ELR (cell line): ENCODE measurements around the gene CABP7.

ENCODE experiments used
- DNase-seq: peaks from one replicate; pipeline ENCODE4 v3.0.0-alpha.2; 2015; ENCODE audit warnings: low read depth

Gene CABP7

GRCh38 chr22:29719899-29720645 is at the start of gene CABP7:
CABP7 (plus strand) TSS chr22:29720003; CDS start chr22:29720425, 422 bp downstream.
- DNase-seq = peak; percentile 16

GRCh38 chr22:29670626-29671025 is 49.2 kb upstream of the CABP7 start:
- DNase-seq = no peak

- DNase-seq = no peak
Observed at GRCh38 chr22:29673361-29674066, 46.3 kb upstream of the CABP7 start.

- no peak for DNase-seq
Observed at GRCh38 chr22:29674121-29674520, 45.7 kb upstream of the CABP7 start.

- no peak for DNase-seq
Observed at GRCh38 chr22:29679316-29679715, 40.5 kb upstream of the CABP7 start.

- DNase-seq = no peak
Observed at GRCh38 chr22:29683536-29683935, 36.3 kb upstream of the CABP7 start.

GRCh38 chr22:29684244-29684643 is 35.6 kb upstream of the CABP7 start:
- no peak for DNase-seq

- DNase-seq = no peak
Observed at GRCh38 chr22:29689206-29689879, 30.5 kb upstream of the CABP7 start.

GRCh38 chr22:29689880-29690213 is 30.0 kb upstream of the CABP7 start:
- peak; percentile 46 for DNase-seq

GRCh38 chr22:29690476-29690875 is 29.3 kb upstream of the CABP7 start:
- no peak for DNase-seq

- DNase-seq = no peak
Observed at GRCh38 chr22:29691636-29692326, 28.0 kb upstream of the CABP7 start.

- no peak for DNase-seq
Observed at GRCh38 chr22:29692327-29692640, 27.5 kb upstream of the CABP7 start.

GRCh38 chr22:29693161-29693560 is 26.6 kb upstream of the CABP7 start:
- DNase-seq = no peak

- no peak for DNase-seq
Observed at GRCh38 chr22:29693671-29694070, 26.1 kb upstream of the CABP7 start.

- no peak for DNase-seq
Observed at GRCh38 chr22:29695129-29695926, 24.5 kb upstream of the CABP7 start.

- DNase-seq = no peak
Observed at GRCh38 chr22:29697853-29698598, 21.8 kb upstream of the CABP7 start.

GRCh38 chr22:29700206-29700899 is 19.4 kb upstream of the CABP7 start:
- peak; percentile 71 for DNase-seq

GRCh38 chr22:29700900-29701154 is 19.0 kb upstream of the CABP7 start:
- no peak for DNase-seq

- DNase-seq = peak; percentile 74
Observed at GRCh38 chr22:29701155-29701999, 18.4 kb upstream of the CABP7 start.
